Spleen (tissue), 11 donors: ENCODE measurements around the gene MR1. TPM values are rescaled to one million over a fixed set of nuclear protein-coding genes. Genes with fewer than 3 reads are reported as not detected.

ENCODE experiments used
- DNase-seq: peaks from one replicate; pipeline ENCODE4 v3.0.0-alpha.2; 2020
- H3K27ac ChIP-seq, 8 donors: fragments of 200-600 bp; sonication (generic) in 7 of 8; 1 replicate in 4 of 8; 2 replicates in 4 of 8; pipeline versions ENCODE4 v1.5.0 to v1.8.0; 2016 to 2021; ENCODE audit warnings: inconsistent platforms in 4 of 8, mild to moderate bottlenecking in 4 of 8, moderate library complexity in 1 of 8
- H3K27me3 ChIP-seq, 7 donors: fragments of 200-600 bp; sonication (generic) in 6 of 7; replicated peaks in 1 of 7; 1 replicate in 4 of 7; 2 replicates in 3 of 7; pipeline versions ENCODE4 v1.5.0 to v1.8.0; 2016 to 2021; ENCODE audit warnings: inconsistent platforms in 3 of 7, mild to moderate bottlenecking in 1 of 7
- H3K36me3 ChIP-seq, 6 donors: fragments of 200-600 bp; sonication (generic) in 5 of 6; 1 replicate in 4 of 6; 2 replicates in 2 of 6; pipeline versions ENCODE4 v1.5.0 to v1.8.0; 2016 to 2021; ENCODE audit warnings: inconsistent platforms in 2 of 6
- H3K4me1 ChIP-seq, 6 donors: fragments of 200-600 bp; sonication (generic) in 5 of 6; 1 replicate in 3 of 6; 2 replicates in 3 of 6; pipeline versions ENCODE4 v1.5.0 to v1.8.0; 2016 to 2021; ENCODE audit warnings: inconsistent platforms in 3 of 6
- H3K4me3 ChIP-seq, 8 donors: fragments of 200-600 bp; sonication (generic) in 7 of 8; 1 replicate in 4 of 8; 2 replicates in 4 of 8; pipeline versions ENCODE4 v1.5.0 to v1.8.0; 2016 to 2021; ENCODE audit warnings: inconsistent platforms in 4 of 8, mild to moderate bottlenecking in 4 of 8, moderate library complexity in 2 of 8
- H3K9me3 ChIP-seq, 8 donors: fragments of 200-600 bp; sonication (generic) in 7 of 8; 1 replicate in 4 of 8; 2 replicates in 4 of 8; pipeline versions ENCODE4 v1.5.0 to v1.8.0; 2016 to 2021; ENCODE audit warnings: inconsistent platforms in 4 of 8
- POLR2A ChIP-seq, 3 donors: fragments of 450-650 bp; IDR thresholded peaks; one replicate each; pipeline ENCODE4 v1.5.1; 2017; ENCODE audit warnings: antibody characterized with exemption in 3 of 3, mild to moderate bottlenecking in 1 of 3
- POLR2AphosphoS5 ChIP-seq, 3 donors: sonication (generic); formaldehyde crosslinking; IDR thresholded peaks; one replicate each; pipeline ENCODE4 v1.5.1; 2017; ENCODE audit warnings: antibody characterized with exemption in 3 of 3
- WGBS, 5 donors: extraction: QIAGEN DNeasy Blood & Tissue Kit in 3 of 5; methylation state at CpG; one replicate each; pipeline versions ENCODE4 v1.1.5 to v1.1.7; 2013 to 2018; 5-methylcytosine and 5-hydroxymethylcytosine counted together
- intact Hi-C: fragments of 100-400 bp; cut with DNase I; formaldehyde crosslinking; loops from one replicate; pipeline ENCODE4 v1.15.0; 2023; ENCODE audit warnings: low total_unique reads
- polyA plus RNA-seq, 3 donors: library from polyadenylated mRNA; stranded (reverse); fragments of 200-250 nt; gene quantifications; one replicate each; pipeline ENCODE4 v1.2.1, GENCODE V29; 2013
- total RNA-seq, 7 donors: library from RNA; depleted of rRNA in 3 of 7; stranded (reverse); fragments of >200 nt in 3 of 7; fragmentation: NEBNext Ultra II Directional in 4 of 7; extraction: Animal tissue kit (Norgen Biotek cat#: 25700) in 4 of 7; gene quantifications; one replicate each; pipeline versions ENCODE4 v1.1.0 to v1.2.1, GENCODE V29; 2016 to 2021
- TF ChIP-seq, protein P1 (sequence below), 11 experiments: fragments of 200-600 bp in 7 of 11; fragments of 450-650 bp in 4 of 11; sonication (generic) in 4 of 11; IDR thresholded peaks in 8 of 11; conservative IDR thresholded peaks in 3 of 11; 1 replicate in 7 of 11; 2 replicates in 4 of 11; pipeline versions ENCODE4 v1.4.0 to v1.8.0; 2016 to 2021; ENCODE audit warnings: antibody characterized with exemption in 11 of 11, inconsistent platforms in 4 of 11, mild to moderate bottlenecking in 1 of 11
- donor health status: healthy with polysubstance abuse.
- donor health status: DM: no; HTN: no; CAD: no; lungs with moderate emphysema.
- donor health status: DM: no; HTN: no; CAD: no.
- donor health status: Bipolar disorder and iron deficiency.
- donor health status: healthy.
- donor health status: DM: no; HTN: no; CAD: no.
- donor health status: DM: yes; HTN: yes; CAD: no.

MR1 gene
- total and polyA plus RNA-seq, 10 donors: 4.9 to 35.6 (median 24.0) TPM

DNA sequence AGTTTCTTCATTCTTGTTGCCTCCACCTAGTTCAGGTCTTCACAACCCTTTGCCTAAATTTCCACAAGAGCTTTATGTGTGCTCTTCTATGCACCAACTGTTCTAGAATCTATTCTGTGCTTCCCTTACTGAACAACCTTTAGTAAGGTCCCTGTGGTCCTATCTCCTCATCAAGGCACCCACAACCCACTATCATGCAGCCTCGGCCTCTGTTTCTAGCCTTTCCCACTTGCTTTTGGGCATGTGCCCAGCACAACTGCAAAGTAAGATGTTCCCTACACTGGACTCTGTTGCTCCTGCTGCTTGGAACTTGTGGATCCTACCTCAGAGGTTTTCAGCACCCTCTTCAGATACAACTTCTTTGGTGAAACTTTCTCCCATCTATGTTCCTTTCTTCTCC is 52.3 kb downstream of the MR1 start:
- no peaks in the 10 kb centered on the region for H3K9me3 ChIP-seq
- no peak for DNase-seq
- H3K4me3 ChIP-seq: no peak overlapping the region
- intact Hi-C loops: no loop called here
- no peaks in the 10 kb centered on the region for H3K36me3 ChIP-seq
- H3K27ac ChIP-seq: no peak overlapping the region
- H3K27me3 ChIP-seq: no peaks in the 10 kb centered on the region
- WGBS, 5 donors: 86 to 100% (median 93%) methylated on average over 1 of the region's 1 CpG
- H3K4me1 ChIP-seq: peaks cover 16 to 40% (median 34%) of the 10 kb centered on the region in 6 donors
- TF ChIP-seq, protein P1, sequence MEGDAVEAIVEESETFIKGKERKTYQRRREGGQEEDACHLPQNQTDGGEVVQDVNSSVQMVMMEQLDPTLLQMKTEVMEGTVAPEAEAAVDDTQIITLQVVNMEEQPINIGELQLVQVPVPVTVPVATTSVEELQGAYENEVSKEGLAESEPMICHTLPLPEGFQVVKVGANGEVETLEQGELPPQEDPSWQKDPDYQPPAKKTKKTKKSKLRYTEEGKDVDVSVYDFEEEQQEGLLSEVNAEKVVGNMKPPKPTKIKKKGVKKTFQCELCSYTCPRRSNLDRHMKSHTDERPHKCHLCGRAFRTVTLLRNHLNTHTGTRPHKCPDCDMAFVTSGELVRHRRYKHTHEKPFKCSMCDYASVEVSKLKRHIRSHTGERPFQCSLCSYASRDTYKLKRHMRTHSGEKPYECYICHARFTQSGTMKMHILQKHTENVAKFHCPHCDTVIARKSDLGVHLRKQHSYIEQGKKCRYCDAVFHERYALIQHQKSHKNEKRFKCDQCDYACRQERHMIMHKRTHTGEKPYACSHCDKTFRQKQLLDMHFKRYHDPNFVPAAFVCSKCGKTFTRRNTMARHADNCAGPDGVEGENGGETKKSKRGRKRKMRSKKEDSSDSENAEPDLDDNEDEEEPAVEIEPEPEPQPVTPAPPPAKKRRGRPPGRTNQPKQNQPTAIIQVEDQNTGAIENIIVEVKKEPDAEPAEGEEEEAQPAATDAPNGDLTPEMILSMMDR (IDR thresholded peaks at IDR 0.05 in 8 of 11, conservative IDR thresholded peaks at IDR 0.05 in 3 of 11): no peak
- TF ChIP-seq POLR2AphosphoS5 (IDR thresholded peaks at IDR 0.05) (no peak), POLR2A (IDR thresholded peaks at IDR 0.05) (no peak)

DNA sequence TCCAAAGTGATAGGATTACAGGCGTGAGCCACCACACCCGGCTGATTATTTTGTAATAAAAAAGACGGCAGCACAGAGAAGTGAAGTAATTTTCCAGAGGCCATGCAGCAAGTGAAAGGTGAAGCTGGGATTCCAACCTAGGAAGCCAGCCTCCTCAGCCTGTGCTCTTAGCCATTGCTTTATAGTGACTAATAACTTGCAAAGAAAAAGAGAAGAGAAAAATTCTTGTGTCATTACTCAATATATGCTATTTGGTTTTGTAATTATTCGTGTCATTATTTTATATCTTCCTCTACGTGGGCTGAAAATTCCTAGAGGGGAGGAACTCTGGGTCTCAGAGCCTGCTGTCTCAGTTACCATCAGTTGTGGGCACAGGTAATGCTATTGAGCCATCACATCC is 53.1 kb downstream of the MR1 start:
- H3K4me1 ChIP-seq: peaks cover 24 to 49% (median 42%) of the 10 kb centered on the region in 6 donors
- peak overlapping the region in 7 of 8 donors; percentile 37 to 95 (median 92) for H3K27ac ChIP-seq
- peaks cover 0 to 3% (median 0%) of the 10 kb centered on the region in 6 donors for H3K36me3 ChIP-seq
- intact Hi-C loops: no loop called here
- peak overlapping the region in 1 of 8 donors; percentile 87 for H3K4me3 ChIP-seq
- TF ChIP-seq POLR2A (IDR thresholded peaks at IDR 0.05) (no peak), POLR2AphosphoS5 (IDR thresholded peaks at IDR 0.05) (no peak)
- TF ChIP-seq, protein P1 (IDR thresholded peaks at IDR 0.05 in 8 of 11, conservative IDR thresholded peaks at IDR 0.05 in 3 of 11): no peak
- H3K9me3 ChIP-seq: no peaks in the 10 kb centered on the region
- H3K27me3 ChIP-seq: no peaks in the 10 kb centered on the region
- 43 to 75% (median 52%) methylated on average over 5 of the region's 5 CpGs for WGBS, 5 donors
- DNase-seq: no peak

DNA sequence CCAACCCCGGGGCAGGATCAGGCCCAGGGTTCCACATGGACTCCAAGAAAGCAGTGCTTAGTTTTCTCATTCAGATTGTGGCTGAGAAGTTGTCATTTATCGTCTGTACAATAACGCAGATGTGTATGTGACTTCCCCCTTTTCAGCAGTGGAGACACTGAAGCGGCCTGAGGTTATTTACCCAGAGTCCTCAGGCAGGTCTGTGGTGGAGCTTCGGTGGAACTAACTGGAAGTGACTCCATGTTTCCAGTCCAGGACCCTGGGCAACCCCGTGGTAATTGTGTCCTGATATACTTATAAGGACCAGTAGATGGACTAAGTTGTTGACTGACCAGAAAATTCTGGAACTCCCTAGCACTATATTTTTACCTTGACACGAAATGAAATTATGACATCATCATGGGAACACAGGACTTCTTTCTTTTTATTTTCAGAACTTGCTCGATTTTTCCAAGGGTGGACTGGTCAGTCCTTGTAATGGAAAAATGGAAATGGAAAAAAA is 53.7 kb downstream of the MR1 start:
- DNase-seq: no peak
- Histone ChIP-seq H3K36me3 (peaks cover 0 to 9% (median 0%) of the 10 kb centered on the region in 6 donors), H3K27ac (peak overlapping the region in 7 of 8 donors; percentile 37 to 95 (median 92)), H3K4me3 (peak overlapping the region in 4 of 8 donors; percentile 87 to 90 (median 88)), H3K4me1 (peaks cover 30 to 54% (median 47%) of the 10 kb centered on the region in 6 donors), H3K9me3 (no peaks in the 10 kb centered on the region), H3K27me3 (no peaks in the 10 kb centered on the region)
- intact Hi-C loops: no loop called here
- 35 to 46% (median 41%) methylated on average over 8 of the region's 8 CpGs for WGBS, 5 donors
- TF ChIP-seq POLR2AphosphoS5 (IDR thresholded peaks at IDR 0.05) (peak in 1 of 3 donors; percentile 10), POLR2A (IDR thresholded peaks at IDR 0.05) (no peak)
- TF ChIP-seq, protein P1 (IDR thresholded peaks at IDR 0.05 in 8 of 11, conservative IDR thresholded peaks at IDR 0.05 in 3 of 11): no peak

DNA sequence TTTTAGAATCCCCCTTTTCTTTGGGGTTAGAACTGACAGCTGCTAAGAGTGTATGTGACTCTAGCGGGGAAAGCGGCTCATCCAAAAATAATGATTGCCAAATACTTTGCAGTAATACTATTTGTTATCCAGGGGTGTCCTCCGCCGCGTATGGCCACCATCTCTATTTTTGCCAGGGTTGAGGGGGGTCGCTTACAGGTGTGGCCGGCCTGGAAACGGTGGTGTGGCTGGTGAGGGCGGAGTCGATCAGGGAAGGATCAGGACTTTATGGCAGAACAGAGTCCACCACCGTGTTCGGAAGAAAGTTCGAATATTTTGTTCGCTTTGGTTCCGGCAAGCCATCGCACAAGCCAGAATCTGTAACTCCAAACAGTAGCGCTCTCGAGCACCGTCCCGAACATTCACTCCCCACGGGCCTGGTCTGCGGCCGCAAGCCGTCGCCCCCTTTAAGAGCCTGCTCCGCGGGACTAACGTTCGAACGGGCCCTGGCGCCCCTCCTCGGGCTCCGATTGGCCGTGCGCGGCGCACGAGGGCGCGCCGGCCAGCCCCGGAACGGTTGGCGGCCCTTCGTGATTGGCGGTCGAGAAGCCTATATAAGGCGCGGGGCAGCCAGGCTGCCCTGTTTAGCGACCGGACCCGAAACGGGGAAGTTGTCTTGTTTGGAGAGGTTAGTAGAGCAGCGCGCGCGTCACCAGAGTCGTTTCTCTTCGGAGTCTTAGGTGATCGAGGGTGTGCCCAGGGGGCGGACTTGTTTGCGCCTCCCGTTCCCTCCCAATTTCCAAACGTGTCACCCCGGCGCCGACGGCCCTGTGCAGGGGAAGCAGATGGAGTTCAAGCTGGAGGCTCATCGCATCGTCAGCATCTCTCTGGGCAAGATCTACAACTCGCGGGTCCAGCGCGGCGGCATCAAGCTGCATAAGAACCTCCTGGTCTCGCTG is 54.6 kb downstream of the MR1 start, which contains the start of gene IER5:
Gene IER5 (plus strand): TSS at position 622 of the 938 bp plus-strand sequence. CDS start 203 bp downstream, at position 825.
- intact Hi-C loops: no loop called here
- Histone ChIP-seq H3K36me3 (peaks cover 0 to 18% (median 0%) of the 10 kb centered on the region in 6 donors), H3K27ac (peak within 1 kb of the TSS; percentile 90 to 95 (median 94)), H3K4me3 (peak within 1 kb of the TSS; percentile 85 to 96 (median 89)), H3K9me3 (no peaks in the 10 kb centered on the region), H3K4me1 (peaks cover 36 to 63% (median 56%) of the 10 kb centered on the region in 6 donors), H3K27me3 (no peaks in the 10 kb centered on the region)
- DNase-seq: peak; percentile 99
- 4 to 9% (median 6%) methylated on average over 47 to 76 of the region's 76 CpGs for WGBS, 5 donors
- peak; percentile 98 to 99 (median 98) for TF ChIP-seq POLR2A (IDR thresholded peaks at IDR 0.05)
- peak; percentile 100 for TF ChIP-seq POLR2AphosphoS5 (IDR thresholded peaks at IDR 0.05)
- TF ChIP-seq, protein P1 (IDR thresholded peaks at IDR 0.05 in 8 of 11, conservative IDR thresholded peaks at IDR 0.05 in 3 of 11): peak in 3 of 11 experiments; percentile 9 to 27 (median 10)
